ENCODE data around the gene MMP23B. TPM values are rescaled to one million over a fixed set of nuclear protein-coding genes. Genes with fewer than 3 reads are reported as not detected.

The MMP23B gene
- total RNA-seq, 1 donor from 2014 or later: 0.35 TPM

DNA sequence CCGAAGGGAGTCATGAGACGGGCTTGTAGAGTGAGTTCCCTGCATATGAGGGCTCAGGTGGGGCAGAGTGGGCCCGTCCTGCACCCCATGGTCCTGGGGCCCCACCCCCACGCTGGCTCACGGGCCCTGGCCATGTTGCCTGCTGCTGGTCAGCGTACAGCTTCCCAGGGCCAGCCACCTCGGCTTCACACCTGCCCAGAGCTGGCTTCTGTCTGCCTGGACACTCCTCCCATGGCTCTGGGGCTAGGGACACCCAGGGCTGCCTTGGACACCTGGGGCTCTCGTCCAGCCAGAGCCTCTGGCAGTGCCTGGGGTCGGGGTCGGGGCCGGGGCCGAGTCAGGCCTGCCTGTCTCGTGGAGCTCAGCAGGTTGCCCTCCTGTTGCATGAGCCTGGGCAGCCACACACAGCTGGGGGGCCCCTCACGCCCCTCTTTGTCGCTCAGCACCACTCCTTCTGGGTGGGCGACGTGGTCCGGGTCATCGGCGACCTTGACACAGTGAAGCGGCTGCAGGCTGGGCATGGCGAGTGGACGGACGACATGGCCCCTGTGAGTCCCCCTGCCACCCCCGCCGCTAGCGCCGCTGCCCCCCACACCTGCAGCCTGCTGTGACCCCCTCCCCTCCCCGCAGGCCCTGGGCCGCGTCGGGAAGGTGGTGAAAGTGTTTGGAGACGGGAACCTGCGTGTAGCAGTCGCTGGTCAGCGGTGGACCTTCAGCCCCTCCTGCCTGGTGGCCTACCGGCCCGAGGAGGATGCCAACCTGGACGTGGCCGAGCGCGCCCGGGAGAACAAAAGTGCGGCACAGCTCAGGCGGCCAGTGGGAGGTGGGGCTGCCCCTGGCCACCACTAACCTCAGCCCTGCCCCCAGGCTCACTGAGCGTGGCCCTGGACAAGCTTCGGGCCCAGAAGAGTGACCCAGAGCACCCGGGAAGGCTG, 5.5 kb upstream of the MMP23B start:
- Mint-ChIP-seq H3K4me3 (no peak overlapping the region), H3K27me3 (peaks cover 3% of the 10 kb centered on the region), H3K9me3 (no peaks in the 10 kb centered on the region), H3K27ac (no peak overlapping the region), H3K36me3 (ENCODE audit: low read depth) (no peaks in the 10 kb centered on the region), H3K4me1 (peaks cover 3% of the 10 kb centered on the region)
- ChIA-PET CTCF (no interaction called here), POLR2A (no interaction called here)
- no peak for DNase-seq
- intact Hi-C loops (cut with micrococcal nuclease): no loop called here
- TF ChIP-seq CTCF (IDR thresholded peaks at IDR 0.05): no peak
- ATAC-seq (ENCODE audit: low read depth): no peak

DNA sequence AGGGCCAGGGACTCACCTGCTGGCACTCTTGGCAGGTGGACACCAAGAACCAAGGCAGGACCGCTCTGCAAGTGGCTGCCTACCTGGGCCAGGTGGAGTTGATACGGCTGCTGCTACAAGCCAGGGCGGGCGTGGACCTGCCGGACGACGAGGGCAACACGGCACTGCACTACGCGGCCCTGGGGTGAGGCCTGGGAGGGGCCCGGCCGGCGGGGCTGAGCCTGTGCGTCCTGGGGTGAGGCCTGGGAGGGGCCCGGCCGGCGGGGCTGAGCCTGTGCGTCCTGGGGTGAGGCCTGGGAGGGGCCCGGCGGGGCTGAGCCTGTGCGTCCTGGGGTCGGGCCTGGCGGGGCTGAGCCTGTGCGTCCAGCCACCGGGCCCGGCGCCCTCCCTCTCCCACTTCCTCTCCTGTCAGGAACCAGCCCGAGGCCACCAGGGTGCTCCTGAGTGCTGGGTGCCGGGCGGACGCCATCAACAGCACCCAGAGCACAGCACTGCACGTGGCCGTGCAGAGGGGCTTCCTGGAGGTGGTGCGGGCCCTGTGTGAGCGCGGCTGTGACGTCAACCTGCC, 4.6 kb upstream of the MMP23B start:
- no peak for TF ChIP-seq CTCF (IDR thresholded peaks at IDR 0.05)
- CTCF ChIA-PET: no interaction called here
- DNase-seq (no peak), ATAC-seq (ENCODE audit: low read depth) (no peak)
- Mint-ChIP-seq H3K4me3 (no peak overlapping the region), H3K27ac (no peak overlapping the region), H3K9me3 (no peaks in the 10 kb centered on the region), H3K27me3 (peaks cover 4% of the 10 kb centered on the region), H3K4me1 (peaks cover 6% of the 10 kb centered on the region), H3K36me3 (ENCODE audit: low read depth) (no peaks in the 10 kb centered on the region)
- intact Hi-C loops (cut with micrococcal nuclease): no loop called here
- POLR2A ChIA-PET: no interaction called here

DNA sequence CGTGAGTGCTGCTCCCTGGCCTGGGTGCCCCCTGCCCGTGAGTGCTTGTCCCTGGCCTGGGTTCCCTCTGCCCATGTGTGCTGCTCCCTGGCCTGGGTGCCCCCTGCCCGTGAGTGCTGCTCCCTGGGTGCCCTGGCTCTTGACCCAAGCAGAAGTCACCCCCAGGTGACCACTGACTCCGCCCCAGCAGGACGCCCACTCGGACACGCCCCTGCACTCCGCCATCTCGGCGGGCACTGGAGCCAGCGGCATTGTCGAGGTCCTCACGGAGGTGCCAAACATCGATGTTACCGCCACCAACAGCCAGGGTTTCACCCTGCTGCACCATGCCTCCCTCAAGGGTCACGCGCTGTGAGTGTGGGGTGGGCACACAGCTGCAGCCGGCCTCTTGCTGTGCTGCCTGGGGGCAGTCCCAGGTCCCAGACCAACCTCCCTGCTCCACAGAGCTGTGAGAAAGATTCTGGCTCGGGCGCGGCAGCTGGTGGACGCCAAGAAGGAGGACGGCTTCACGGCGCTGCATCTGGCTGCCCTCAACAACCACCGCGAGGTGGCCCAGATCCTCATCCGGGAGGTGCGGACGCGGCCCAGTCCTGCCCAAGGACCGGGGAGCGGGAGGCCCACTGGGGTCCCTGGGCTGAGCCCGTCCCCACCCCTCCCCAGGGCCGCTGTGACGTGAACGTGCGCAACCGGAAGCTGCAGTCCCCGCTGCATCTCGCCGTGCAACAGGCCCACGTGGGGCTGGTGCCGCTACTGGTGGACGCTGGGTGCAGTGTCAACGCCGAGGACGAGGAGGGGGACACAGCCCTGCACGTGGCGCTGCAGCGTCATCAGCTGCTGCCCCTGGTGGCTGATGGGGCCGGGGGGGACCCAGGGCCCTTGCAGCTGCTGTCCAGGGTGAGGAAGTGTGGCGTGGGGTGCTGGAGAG, 3.9 kb upstream of the MMP23B start:
- ATAC-seq (ENCODE audit: low read depth) (no peak), DNase-seq (no peak)
- Mint-ChIP-seq H3K4me1 (peaks cover 6% of the 10 kb centered on the region), H3K9me3 (no peaks in the 10 kb centered on the region), H3K27me3 (peaks cover 4% of the 10 kb centered on the region), H3K4me3 (no peak overlapping the region), H3K27ac (no peak overlapping the region), H3K36me3 (ENCODE audit: low read depth) (no peaks in the 10 kb centered on the region)
- POLR2A ChIA-PET: interaction anchor here (0.5 to 4.1 kb wide), 2 partner anchors 12 to 159 kb away, joined by 3 to 35 read pairs; partner anchors contain the start of gene MIB2
- intact Hi-C loops (cut with micrococcal nuclease): no loop called here
- no peak for TF ChIP-seq CTCF (IDR thresholded peaks at IDR 0.05)
- CTCF ChIA-PET: no interaction called here

GRCh38 chr1:1628754-1629429, 3.1 kb upstream of the MMP23B start:
- TF ChIP-seq CTCF (IDR thresholded peaks at IDR 0.05): no peak
- Mint-ChIP-seq H3K4me1 (peaks cover 6% of the 10 kb centered on the region), H3K9me3 (no peaks in the 10 kb centered on the region), H3K4me3 (no peak overlapping the region), H3K27ac (no peak overlapping the region), H3K36me3 (ENCODE audit: low read depth) (no peaks in the 10 kb centered on the region), H3K27me3 (peaks cover 4% of the 10 kb centered on the region)
- ATAC-seq (ENCODE audit: low read depth) (no peak), DNase-seq (no peak)
- POLR2A ChIA-PET: interaction anchor here (0.5 to 4.1 kb wide), 7 partner anchors 9 to 817 kb away, joined by 3 to 35 read pairs (median 4); partner anchors contain the start of gene MIB2
- intact Hi-C loops (cut with micrococcal nuclease): no loop called here
- CTCF ChIA-PET: no interaction called here
